GM12875 (cell line): ENCODE results near the gene GPAT3.

Experiments used
- H3K4me3 ChIP-seq: one replicate; pipeline ENCODE4 v1.5.1; 2011; ENCODE audit warnings: low read depth, low read length, control low read depth
- CTCF ChIP-seq: IDR thresholded peaks from 2 replicates; pipeline ENCODE4 v1.5.1; 2011; ENCODE audit warnings: low read depth, mild to moderate bottlenecking, control low read depth, inconsistent platforms, low read length, moderate library complexity, borderline replicate concordance; ENCODE audit not compliant: insufficient read depth

The GPAT3 gene

GRCh38 chr4:83527671-83528070 lies 8.2 kb upstream of the GPAT3 start:
- H3K4me3 ChIP-seq, result no peak overlapping the region
- no peak for TF ChIP-seq CTCF

DNA sequence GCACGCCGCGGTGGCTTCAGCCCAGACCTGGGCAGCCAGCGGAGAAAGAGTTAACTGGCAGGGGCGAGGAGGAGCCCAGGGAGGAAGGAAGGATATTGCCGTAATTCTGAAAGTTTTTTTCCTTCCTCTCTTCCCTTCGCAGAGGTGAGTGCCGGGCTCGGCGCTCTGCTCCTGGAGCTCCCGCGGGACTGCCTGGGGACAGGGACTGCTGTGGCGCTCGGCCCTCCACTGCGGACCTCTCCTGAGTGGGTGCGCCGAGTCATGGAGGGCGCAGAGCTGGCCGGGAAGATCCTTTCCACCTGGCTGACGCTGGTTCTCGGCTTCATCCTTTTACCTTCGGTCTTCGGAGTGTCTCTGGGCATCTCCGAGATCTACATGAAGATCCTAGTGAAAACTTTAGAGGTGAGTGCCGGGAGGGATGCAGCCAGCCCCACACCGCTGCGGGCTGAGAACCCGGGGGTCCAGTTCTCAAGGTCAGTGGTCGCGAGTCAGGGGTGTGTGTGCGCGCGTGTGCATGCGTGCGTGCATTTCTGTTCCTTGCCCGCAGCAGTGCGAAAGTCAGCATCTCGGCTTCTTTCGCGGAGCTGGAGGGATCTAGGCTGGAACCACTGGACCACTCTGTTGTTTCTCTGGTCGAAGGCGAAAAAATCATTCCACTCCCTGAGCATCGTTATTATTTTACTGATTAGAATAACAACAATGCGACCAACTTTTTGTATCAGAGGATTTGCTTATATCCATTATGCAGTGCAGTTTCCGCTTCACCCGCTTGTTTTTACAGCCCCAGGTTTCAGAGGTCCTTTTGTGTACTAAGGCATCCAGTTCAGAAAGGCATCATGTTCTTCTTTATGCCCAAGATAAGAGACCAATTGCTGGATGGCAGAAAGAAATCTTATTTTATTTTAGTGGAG lies 709 bp downstream of the GPAT3 start:
- no peak for TF ChIP-seq CTCF
- peak overlapping the region; percentile 63 for H3K4me3 ChIP-seq

DNA sequence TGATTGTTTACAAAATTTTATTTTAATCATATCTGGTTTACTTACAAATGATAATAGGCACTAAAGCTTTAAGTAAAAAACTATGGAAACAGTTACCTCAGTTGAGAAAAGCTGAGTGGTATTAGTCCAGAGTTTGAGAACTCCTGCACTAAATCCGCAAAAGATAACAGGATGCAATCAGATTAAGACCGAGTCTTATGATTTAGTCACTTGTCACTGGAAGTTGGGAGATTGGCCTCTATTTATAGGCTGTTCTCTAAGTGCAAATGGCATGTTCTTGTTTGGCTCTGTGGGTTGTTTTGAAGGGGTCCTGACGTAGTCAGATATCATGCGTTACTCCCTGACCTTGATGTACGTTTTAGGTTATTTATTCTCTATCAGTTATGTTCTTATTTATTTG lies 6.3 kb downstream of the GPAT3 start:
- H3K4me3 ChIP-seq, result no peak overlapping the region
- no peak for TF ChIP-seq CTCF

DNA sequence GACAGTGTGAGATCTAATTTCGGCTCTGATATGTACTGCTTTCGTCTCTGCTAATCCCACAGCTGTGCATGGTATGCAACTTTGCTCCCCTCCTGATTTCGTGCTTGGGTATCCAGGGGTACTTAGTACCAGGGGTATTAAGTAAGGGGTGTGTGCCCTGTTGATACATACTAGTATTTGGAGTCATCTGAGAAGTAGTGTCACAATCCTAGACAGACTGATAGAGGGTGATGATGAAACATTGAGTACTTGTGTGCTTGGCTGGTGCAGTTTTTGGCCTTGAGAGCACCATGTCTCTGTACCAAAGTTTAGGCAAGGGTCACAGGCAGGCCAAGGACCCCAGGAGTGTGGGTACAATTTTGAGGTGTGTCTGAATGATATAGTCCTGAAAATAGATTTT lies 10.9 kb downstream of the GPAT3 start:
- no peak for TF ChIP-seq CTCF
- H3K4me3 ChIP-seq, result no peak overlapping the region

DNA sequence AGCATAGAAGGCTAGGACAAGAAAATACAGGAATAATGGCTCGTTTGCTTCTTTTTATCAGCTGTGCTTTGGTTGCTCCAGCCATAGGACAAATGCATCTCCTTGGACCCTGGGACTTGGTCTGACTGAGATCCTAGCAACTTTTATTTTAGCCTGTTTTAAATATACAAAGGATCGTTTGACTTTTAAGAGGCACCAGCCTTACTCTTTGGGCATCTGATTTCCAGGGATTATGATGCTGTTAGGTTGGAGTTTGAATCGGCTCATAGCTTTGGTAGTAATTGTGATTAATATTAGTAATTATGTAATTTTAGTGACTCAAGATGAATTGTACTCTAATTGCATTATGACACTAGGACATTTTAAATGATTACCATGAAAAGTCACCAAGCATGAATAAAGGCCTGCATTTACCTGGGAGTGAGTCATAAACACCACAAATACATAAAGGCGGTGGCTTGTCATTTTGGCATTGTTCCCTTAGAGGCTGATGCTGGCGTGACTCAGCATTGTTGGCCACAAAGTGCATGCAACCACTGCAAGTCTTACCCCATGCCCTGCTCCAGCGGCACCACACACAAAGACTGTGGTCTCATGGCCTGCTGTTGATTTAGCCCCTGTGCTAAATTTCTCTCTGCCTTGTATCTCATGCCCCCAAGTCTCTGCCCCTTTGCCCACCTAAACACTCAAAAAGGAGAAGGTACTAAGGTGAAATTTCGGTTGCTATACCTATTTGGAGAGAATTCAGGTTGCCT lies 12.4 kb downstream of the GPAT3 start:
- no peak for TF ChIP-seq CTCF
- H3K4me3 ChIP-seq, result no peak overlapping the region

DNA sequence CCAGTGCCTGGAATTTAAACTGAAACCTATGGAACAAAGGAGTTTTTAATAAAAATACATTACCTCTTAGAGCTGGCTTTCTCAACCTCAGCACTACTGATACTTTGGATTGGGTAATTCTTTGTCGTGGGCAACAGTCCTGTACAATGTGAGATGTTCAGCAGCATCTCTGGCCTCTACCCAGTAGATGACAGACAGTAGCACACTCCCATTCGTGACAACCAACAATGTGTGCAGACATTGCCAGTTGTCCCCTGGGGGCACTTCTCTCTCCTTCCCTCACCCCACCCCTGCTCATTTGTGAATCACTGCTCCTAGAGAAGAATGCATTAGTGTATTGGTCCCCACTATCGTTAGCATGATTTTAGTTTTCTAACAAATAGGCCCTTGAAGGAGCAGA lies 16.2 kb downstream of the GPAT3 start:
- no peak overlapping the region for H3K4me3 ChIP-seq
- no peak for TF ChIP-seq CTCF
